Gastroesophageal sphincter (tissue), 4 donors: ENCODE results near the gene TTC39B. TPM values are rescaled to one million over a fixed set of nuclear protein-coding genes. Genes with fewer than 3 reads are reported as not detected.

ENCODE experiments used
- ATAC-seq: fragments of 150-250 bp; one replicate; pipeline ENCODE4 v1.9.1; 2016; ENCODE audit warnings: mild to moderate bottlenecking, moderate library complexity
- H3K27ac ChIP-seq, 4 donors: fragments of 200-600 bp; sonication (generic) in 3 of 4; 1 replicate in 3 of 4; 2 replicates in 1 of 4; pipeline ENCODE4 v1.5.1; 2016 to 2019
- H3K27me3 ChIP-seq: fragments of 200-600 bp; sonication (generic); one replicate; pipeline ENCODE4 v1.5.1; 2019
- H3K36me3 ChIP-seq, 2 donors: fragments of 200-600 bp; sonication (generic); one replicate each; pipeline ENCODE4 v1.5.1; 2019; ENCODE audit warnings: control low read depth in 1 of 2
- H3K4me1 ChIP-seq, 3 donors: fragments of 200-600 bp; sonication (generic); 1 replicate in 2 of 3; 2 replicates in 1 of 3; pipeline ENCODE4 v1.5.1; 2016 to 2019; ENCODE audit warnings: control low read depth in 2 of 3
- H3K4me3 ChIP-seq, 2 donors: fragments of 200-600 bp; sonication (generic); one replicate each; pipeline ENCODE4 v1.5.1; 2019; ENCODE audit warnings: mild to moderate bottlenecking in 1 of 2, moderate library complexity in 1 of 2
- H3K9me3 ChIP-seq, 3 donors: fragments of 200-600 bp; sonication (generic); one replicate each; pipeline ENCODE4 v1.5.1; 2017 to 2019; ENCODE audit warnings: control low read depth in 2 of 3
- EP300 ChIP-seq: sonication (generic); formaldehyde crosslinking; IDR thresholded peaks from one replicate; pipeline ENCODE4 v1.6.1; 2017; ENCODE audit warnings: antibody characterized with exemption, mild to moderate bottlenecking
- POLR2A ChIP-seq, 2 donors: fragments of 450-650 bp; IDR thresholded peaks; one replicate each; pipeline ENCODE4 v1.6.1; 2017; ENCODE audit warnings: antibody characterized with exemption in 2 of 2, mild to moderate bottlenecking in 2 of 2, moderate library complexity in 1 of 2
- POLR2AphosphoS5 ChIP-seq: sonication (generic); formaldehyde crosslinking; IDR thresholded peaks from one replicate; pipeline ENCODE4 v1.6.1; 2017; ENCODE audit warnings: antibody characterized with exemption
- WGBS, 2 donors: methylation state at CpG; one replicate each; pipeline ENCODE4 v1.1.5; 2018; ENCODE audit warnings: low coverage in 1 of 2; 5-methylcytosine and 5-hydroxymethylcytosine counted together
- total RNA-seq, 4 donors: library from RNA; depleted of rRNA; stranded (reverse); fragments of >200 nt; gene quantifications; one replicate each; pipeline ENCODE4 v1.1.0, GENCODE V29; 2016
- TF ChIP-seq, protein P1 (sequence below), 4 experiments: fragments of 200-600 bp in 2 of 4; fragments of 450-650 bp in 2 of 4; sonication (generic) in 1 of 4; IDR thresholded peaks; one replicate each; pipeline ENCODE4 v1.5.1; 2017 to 2019; ENCODE audit warnings: antibody characterized with exemption in 4 of 4, mild to moderate bottlenecking in 2 of 4, moderate library complexity in 2 of 4

Gene TTC39B
- total RNA-seq, 4 donors from 2014 or later, result 9.0 to 15.4 (median 11.8) TPM

DNA sequence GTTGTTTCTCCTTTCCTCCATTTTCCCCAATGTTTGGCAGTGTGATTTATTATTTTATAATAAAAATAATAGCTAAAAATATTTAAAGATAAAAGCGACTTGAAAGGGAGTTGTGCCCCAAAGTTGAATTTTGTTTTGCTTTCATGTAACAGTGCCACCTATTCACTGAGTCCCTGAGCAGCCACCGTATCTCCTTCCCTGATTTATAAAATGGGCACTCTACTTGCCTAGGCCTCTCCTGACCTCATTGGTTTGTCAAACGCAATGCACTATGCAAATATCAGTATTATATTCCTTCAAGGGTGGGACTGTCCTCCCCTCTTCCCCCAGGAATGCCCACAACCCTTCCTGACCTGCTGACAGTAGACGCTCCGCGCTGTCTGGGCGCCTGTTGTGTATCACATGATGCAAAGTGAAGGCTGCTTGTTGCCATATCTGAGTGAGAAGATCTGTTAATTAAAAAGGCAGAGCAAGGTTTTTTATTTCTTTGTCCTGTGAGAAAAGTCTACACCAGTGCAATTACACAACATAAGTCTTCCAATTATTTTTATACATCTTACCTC is 81.4 kb downstream of the TTC39B start:
- peaks cover 0 to 13% (median 0%) of the 10 kb centered on the region in 3 donors for H3K4me1 ChIP-seq
- no peaks in the 10 kb centered on the region for H3K9me3 ChIP-seq
- H3K27me3 ChIP-seq, result no peaks in the 10 kb centered on the region
- H3K4me3 ChIP-seq, result no peak overlapping the region
- H3K36me3 ChIP-seq, result peaks cover 0 to 16% of the 10 kb centered on the region in 2 donors
- WGBS, 2 donors, result 91 to 94% methylated on average over 7 of the region's 7 CpGs
- no peak for ATAC-seq
- TF ChIP-seq, protein P1, sequence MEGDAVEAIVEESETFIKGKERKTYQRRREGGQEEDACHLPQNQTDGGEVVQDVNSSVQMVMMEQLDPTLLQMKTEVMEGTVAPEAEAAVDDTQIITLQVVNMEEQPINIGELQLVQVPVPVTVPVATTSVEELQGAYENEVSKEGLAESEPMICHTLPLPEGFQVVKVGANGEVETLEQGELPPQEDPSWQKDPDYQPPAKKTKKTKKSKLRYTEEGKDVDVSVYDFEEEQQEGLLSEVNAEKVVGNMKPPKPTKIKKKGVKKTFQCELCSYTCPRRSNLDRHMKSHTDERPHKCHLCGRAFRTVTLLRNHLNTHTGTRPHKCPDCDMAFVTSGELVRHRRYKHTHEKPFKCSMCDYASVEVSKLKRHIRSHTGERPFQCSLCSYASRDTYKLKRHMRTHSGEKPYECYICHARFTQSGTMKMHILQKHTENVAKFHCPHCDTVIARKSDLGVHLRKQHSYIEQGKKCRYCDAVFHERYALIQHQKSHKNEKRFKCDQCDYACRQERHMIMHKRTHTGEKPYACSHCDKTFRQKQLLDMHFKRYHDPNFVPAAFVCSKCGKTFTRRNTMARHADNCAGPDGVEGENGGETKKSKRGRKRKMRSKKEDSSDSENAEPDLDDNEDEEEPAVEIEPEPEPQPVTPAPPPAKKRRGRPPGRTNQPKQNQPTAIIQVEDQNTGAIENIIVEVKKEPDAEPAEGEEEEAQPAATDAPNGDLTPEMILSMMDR (IDR thresholded peaks at IDR 0.05), result no peak
- TF ChIP-seq EP300, result no peak
- TF ChIP-seq POLR2A (IDR thresholded peaks at IDR 0.05), result no peak
- no peak for TF ChIP-seq POLR2AphosphoS5
- H3K27ac ChIP-seq, result no peak overlapping the region

DNA sequence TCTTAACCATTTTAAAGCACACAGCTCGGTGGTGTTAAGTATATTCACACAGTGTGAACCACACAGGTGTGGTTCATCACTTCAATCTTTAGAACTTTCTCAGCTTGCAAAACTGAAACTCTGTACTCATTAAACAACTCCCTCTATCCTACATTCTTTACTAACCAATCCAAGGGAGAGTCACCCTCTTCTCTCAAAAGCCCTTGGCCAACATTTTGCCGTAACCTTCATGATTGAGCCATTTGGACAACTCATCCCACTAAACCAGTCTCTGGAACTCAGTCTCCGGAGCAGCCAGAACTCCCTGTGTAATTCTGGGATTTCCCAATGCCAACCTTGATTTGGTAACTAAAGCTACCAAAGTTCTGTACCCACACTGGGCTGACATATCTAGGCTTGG is 84.7 kb downstream of the TTC39B start:
- peaks cover 0 to 16% of the 10 kb centered on the region in 2 donors for H3K36me3 ChIP-seq
- peaks cover 0 to 12% (median 0%) of the 10 kb centered on the region in 3 donors for H3K4me1 ChIP-seq
- ATAC-seq, result peak; percentile 23
- TF ChIP-seq EP300, result no peak
- no peak overlapping the region for H3K4me3 ChIP-seq
- 88 to 93% methylated on average over 3 of the region's 3 CpGs for WGBS, 2 donors
- no peaks in the 10 kb centered on the region for H3K27me3 ChIP-seq
- no peak overlapping the region for H3K27ac ChIP-seq
- no peaks in the 10 kb centered on the region for H3K9me3 ChIP-seq

DNA sequence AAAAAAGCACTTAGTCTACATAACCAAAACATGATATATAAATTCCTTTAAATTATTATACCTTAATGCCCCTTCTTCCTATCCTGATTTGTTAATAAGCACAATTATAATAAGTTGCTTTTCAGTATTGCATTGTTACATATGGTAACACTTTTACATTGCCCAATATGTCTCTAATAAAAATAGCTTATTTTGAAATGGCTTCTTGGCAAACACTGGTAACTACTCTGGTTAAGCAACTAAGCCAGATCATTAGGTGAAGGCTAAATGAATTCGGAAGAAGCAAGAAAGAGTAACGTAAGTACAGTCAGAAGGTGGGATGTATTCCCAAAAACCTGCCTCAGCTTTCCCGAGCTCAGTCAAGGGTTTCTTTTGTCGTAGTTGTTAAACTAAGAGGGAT is 85.3 kb downstream of the TTC39B start:
- TF ChIP-seq, protein P1 (IDR thresholded peaks at IDR 0.05), result no peak
- TF ChIP-seq POLR2AphosphoS5, result no peak
- TF ChIP-seq POLR2A (IDR thresholded peaks at IDR 0.05), result no peak
- no peak for TF ChIP-seq EP300
- Histone ChIP-seq H3K9me3 (no peaks in the 10 kb centered on the region), H3K27me3 (no peaks in the 10 kb centered on the region), H3K4me3 (no peak overlapping the region), H3K27ac (no peak overlapping the region), H3K4me1 (peaks cover 0 to 12% (median 0%) of the 10 kb centered on the region in 3 donors), H3K36me3 (peaks cover 0 to 16% of the 10 kb centered on the region in 2 donors)
- ATAC-seq, result no peak
- WGBS, 2 donors, result 91 to 92% methylated on average over 4 of the region's 4 CpGs

DNA sequence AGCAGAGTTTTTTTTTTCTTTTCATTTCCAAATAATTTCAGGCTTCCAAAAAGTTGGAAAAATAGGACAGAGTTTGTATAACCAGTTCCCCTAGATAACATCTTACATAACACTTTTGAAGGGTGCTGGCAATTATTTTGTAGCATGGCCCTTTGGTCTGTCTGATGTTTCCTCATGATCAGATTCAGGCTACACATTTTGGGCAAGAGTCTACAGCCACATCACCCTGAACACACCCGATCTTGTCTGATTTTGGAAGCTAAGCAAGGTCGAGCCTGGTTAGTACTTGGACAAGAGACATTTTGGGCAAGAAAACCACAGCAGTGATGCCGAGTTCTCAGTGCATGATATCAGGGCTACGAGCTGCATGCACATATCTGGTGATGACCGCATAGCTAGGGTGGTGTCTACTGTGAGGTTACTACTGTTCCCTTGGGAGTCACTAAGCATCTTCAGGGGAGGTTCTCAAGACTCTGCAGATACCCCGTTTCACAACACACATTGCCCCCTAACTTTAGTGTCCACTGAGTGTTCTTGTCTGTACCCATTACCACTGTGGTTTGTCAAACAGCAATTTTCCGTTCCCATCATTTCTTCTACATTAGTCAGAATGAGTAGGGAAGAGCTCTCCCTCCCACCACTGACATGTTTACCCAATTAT is 86.2 kb downstream of the TTC39B start:
- WGBS, 2 donors, result 66 to 95% methylated on average over 3 to 6 of the region's 7 CpGs
- H3K27ac ChIP-seq, result no peak overlapping the region
- H3K4me3 ChIP-seq, result no peak overlapping the region
- TF ChIP-seq EP300, result no peak
- no peak for TF ChIP-seq POLR2A (IDR thresholded peaks at IDR 0.05)
- no peak for TF ChIP-seq POLR2AphosphoS5
- TF ChIP-seq, protein P1 (IDR thresholded peaks at IDR 0.05), result no peak
- peaks cover 0 to 16% of the 10 kb centered on the region in 2 donors for H3K36me3 ChIP-seq
- no peaks in the 10 kb centered on the region for H3K27me3 ChIP-seq
- H3K4me1 ChIP-seq, result peaks cover 0 to 12% (median 0%) of the 10 kb centered on the region in 3 donors
- ATAC-seq, result peak; percentile 55
- no peaks in the 10 kb centered on the region for H3K9me3 ChIP-seq

DNA sequence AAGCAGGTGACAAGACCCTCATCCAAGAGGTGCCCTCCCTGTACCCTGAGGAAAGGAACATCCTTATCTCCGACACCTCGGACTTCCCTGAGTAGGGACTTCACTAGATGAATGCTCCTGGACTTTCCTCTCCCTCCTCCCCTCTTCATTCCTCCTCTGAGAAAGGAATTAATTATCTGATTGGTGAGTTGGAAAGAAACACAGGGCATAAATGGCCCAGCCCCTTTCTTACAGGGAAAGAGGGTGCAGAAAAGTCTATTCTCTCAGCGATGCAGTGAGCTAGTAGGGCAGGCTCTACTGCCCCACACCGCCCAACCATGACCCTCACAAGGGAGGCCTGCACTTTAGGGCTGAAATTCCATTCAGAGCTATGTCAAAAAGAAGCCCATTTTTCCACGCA is 87.5 kb downstream of the TTC39B start:
- Histone ChIP-seq H3K27ac (no peak overlapping the region), H3K27me3 (no peaks in the 10 kb centered on the region), H3K4me3 (no peak overlapping the region), H3K4me1 (peaks cover 0 to 12% (median 0%) of the 10 kb centered on the region in 3 donors), H3K9me3 (no peaks in the 10 kb centered on the region), H3K36me3 (peaks cover 0 to 16% of the 10 kb centered on the region in 2 donors)
- TF ChIP-seq POLR2A (IDR thresholded peaks at IDR 0.05), result no peak
- TF ChIP-seq POLR2AphosphoS5, result no peak
- TF ChIP-seq, protein P1 (IDR thresholded peaks at IDR 0.05), result no peak
- no peak for TF ChIP-seq EP300
- 83 to 89% methylated on average over 3 to 5 of the region's 5 CpGs for WGBS, 2 donors
- no peak for ATAC-seq
